GM19452 (cell line): Measurements from ENCODE around the gene WFIKKN1.

Source experiments
- ATAC-seq: cut with Tn5 transposase; IDR thresholded peaks from one replicate; pipeline ENCODE4 v1.9.1; 2021; ENCODE audit not compliant: unreplicated experiment

Gene WFIKKN1

GRCh38 chr16:630815-631405 lies at the start of gene WFIKKN1:
TSS of gene WFIKKN1 (plus strand) at chr16:630985. CDS start at chr16:631254, 269 bp downstream.
- no peak for ATAC-seq

GRCh38 chr16:582218-582613 lies 48.6 kb upstream of the WFIKKN1 start:
- ATAC-seq, result no peak

GRCh38 chr16:582614-583331 lies 48.0 kb upstream of the WFIKKN1 start:
- ATAC-seq, result no peak

GRCh38 chr16:583470-583814 lies 47.3 kb upstream of the WFIKKN1 start:
- ATAC-seq, result no peak

- no peak for ATAC-seq
Measured at GRCh38 chr16:583815-584591, 46.8 kb upstream of the WFIKKN1 start.

- ATAC-seq, result no peak
Measured at GRCh38 chr16:585351-585750, 45.4 kb upstream of the WFIKKN1 start.

- ATAC-seq, result no peak
Measured at GRCh38 chr16:586047-586644, 44.6 kb upstream of the WFIKKN1 start.

- no peak for ATAC-seq
Measured at GRCh38 chr16:586645-587590, 43.9 kb upstream of the WFIKKN1 start.

- peak; percentile 7 for ATAC-seq
Measured at GRCh38 chr16:588639-588888, 42.2 kb upstream of the WFIKKN1 start.

- ATAC-seq, result peak; percentile 70
Measured at GRCh38 chr16:588889-589657, 41.7 kb upstream of the WFIKKN1 start.

- peak; percentile 60 for ATAC-seq
Measured at GRCh38 chr16:589658-590187, 41.1 kb upstream of the WFIKKN1 start, which contains the start of gene RAB40C. TSS of gene RAB40C (plus strand) at chr16:590066. CDS start at chr16:590292, 226 bp downstream.

- no peak for ATAC-seq
Measured at GRCh38 chr16:590188-590814, 40.5 kb upstream of the WFIKKN1 start.

- no peak for ATAC-seq
Measured at GRCh38 chr16:590815-591200, 40.0 kb upstream of the WFIKKN1 start.

- ATAC-seq, result no peak
Measured at GRCh38 chr16:591231-591630, 39.6 kb upstream of the WFIKKN1 start.

GRCh38 chr16:591892-592517 lies 38.8 kb upstream of the WFIKKN1 start:
- ATAC-seq, result no peak

- no peak for ATAC-seq
Measured at GRCh38 chr16:592518-593306, 38.1 kb upstream of the WFIKKN1 start.

- no peak for ATAC-seq
Measured at GRCh38 chr16:593406-593805, 37.4 kb upstream of the WFIKKN1 start.

- ATAC-seq, result no peak
Measured at GRCh38 chr16:593807-594206, 37.0 kb upstream of the WFIKKN1 start.
